ENCODE data around the gene DTNB.

The DTNB gene

DNA sequence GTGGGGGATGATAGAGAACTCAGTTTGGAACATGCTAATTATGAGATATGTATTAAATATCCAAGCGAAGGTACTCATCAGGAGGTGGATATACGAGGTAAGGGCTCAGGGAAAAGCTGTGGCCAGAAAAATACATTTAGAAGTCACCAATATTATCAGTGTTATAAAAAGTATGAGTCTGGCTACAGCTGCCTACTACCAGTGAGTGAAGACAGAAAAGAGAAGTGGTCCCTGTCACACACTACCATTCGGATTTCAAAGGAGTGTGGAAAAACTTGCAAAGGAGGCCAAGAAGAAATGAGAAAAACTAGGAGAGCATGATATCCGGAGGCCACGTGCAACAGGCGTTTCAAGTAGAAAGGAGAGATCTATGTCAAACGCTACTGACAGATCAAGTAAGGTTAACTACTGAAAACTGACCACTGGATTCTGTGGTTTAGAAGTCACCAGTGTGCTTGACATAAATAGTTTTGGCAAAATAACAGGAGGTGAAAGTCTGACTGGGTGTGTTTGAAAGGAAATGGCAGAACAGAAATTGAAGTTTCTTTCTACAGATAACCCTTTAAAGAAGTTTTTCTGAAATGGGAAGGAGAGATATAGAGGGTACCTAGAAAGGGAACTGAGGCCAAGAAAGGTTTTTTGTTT is 213.0 kb downstream of the DTNB start:
- Histone ChIP-seq H3K4me3 (ENCODE audit: low read depth, low read length) (no peak overlapping the region), H3K9me3 (ENCODE audit: severe bottlenecking) (no peaks in the 10 kb centered on the region), H3K27ac (no peak overlapping the region), H3K36me3 (no peaks in the 10 kb centered on the region), H3K27me3 (ENCODE audit: insufficient read depth, low read depth, severe bottlenecking) (no peaks in the 10 kb centered on the region)
- no peak for DNase-seq
- TF ChIP-seq, protein P1, sequence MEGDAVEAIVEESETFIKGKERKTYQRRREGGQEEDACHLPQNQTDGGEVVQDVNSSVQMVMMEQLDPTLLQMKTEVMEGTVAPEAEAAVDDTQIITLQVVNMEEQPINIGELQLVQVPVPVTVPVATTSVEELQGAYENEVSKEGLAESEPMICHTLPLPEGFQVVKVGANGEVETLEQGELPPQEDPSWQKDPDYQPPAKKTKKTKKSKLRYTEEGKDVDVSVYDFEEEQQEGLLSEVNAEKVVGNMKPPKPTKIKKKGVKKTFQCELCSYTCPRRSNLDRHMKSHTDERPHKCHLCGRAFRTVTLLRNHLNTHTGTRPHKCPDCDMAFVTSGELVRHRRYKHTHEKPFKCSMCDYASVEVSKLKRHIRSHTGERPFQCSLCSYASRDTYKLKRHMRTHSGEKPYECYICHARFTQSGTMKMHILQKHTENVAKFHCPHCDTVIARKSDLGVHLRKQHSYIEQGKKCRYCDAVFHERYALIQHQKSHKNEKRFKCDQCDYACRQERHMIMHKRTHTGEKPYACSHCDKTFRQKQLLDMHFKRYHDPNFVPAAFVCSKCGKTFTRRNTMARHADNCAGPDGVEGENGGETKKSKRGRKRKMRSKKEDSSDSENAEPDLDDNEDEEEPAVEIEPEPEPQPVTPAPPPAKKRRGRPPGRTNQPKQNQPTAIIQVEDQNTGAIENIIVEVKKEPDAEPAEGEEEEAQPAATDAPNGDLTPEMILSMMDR (IDR thresholded peaks at IDR 0.05; ENCODE audit: low read depth, low read length) = no peak

DNA sequence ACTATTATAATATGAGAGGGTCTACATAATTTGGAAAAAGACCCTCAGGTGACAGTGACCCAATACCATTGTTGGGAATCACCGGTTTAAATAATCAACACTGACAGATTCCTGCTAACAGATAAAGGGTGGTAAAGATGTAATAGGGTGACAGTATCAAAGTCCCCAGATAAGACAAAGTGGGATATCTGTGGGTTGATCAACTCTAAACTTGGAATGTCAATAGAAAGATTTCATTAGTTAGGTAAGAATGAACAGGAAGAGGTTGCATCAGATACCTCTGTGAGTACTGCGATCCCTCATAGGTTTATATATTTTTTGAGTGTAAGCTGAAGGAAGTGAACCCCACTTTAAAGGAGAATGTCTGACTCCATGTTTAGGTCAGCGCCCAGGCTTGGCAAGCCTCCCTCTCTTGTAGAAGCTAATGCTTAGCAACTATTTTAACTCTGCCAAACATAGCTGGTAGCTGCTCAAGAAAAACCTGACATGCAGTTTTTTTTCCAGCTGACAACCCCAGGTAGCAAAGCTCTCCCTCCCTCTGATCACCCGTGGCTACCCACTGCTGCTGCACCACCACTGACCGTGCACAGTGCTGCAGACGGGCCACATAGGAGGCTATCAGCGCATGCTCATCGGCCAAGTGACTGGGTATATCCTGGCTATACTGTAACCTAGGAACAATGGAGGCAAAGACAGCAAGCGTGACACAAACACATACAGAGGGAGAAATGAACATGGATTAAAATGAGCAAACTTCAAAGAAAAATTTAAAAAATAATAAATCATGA is 218.4 kb downstream of the DTNB start:
- TF ChIP-seq, protein P1 (IDR thresholded peaks at IDR 0.05; ENCODE audit: low read depth, low read length) = no peak
- Histone ChIP-seq H3K27me3 (ENCODE audit: insufficient read depth, low read depth, severe bottlenecking) (no peaks in the 10 kb centered on the region), H3K36me3 (no peaks in the 10 kb centered on the region), H3K9me3 (ENCODE audit: severe bottlenecking) (no peaks in the 10 kb centered on the region), H3K4me3 (ENCODE audit: low read depth, low read length) (no peak overlapping the region), H3K27ac (no peak overlapping the region)
- no peak for DNase-seq

DNA sequence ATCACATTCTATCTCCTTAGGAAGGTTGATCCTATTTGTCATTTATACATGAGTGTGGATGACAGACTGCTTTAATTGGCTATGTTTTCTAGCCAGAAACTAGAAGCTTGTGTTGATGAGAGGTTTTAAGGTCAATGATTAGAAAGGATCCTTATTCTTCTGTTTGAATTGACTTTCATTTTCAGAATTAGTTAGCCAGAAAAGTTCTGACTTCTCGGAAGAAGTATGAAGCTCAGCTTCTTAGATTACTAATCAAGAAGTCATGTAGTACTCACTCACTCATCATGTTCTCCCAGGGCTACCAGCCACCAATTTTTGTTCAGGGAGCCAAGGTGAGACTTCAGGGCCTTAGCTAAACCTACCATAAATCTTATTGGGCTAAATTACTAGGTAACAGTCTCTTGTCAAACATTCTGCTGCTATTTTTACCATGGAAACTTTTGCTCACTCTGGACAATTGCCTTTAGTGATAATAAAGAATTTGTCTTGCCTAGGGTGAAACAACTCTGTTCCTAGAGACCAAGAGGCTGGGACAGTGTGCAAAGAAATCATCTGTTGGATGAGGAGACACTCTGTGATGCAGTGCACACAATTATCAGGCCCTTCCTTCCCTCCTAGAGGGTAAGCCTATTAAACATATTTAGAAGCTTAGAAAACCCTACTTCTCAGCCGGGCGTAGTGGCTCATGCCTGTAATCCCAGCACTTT is 220.0 kb downstream of the DTNB start:
- H3K27me3 ChIP-seq (ENCODE audit: insufficient read depth, low read depth, severe bottlenecking) = no peaks in the 10 kb centered on the region
- TF ChIP-seq, protein P1 (IDR thresholded peaks at IDR 0.05; ENCODE audit: low read depth, low read length) = no peak
- no peaks in the 10 kb centered on the region for H3K9me3 ChIP-seq (ENCODE audit: severe bottlenecking)
- H3K27ac ChIP-seq = no peak overlapping the region
- no peaks in the 10 kb centered on the region for H3K36me3 ChIP-seq
- DNase-seq = peak; percentile 50
- no peak overlapping the region for H3K4me3 ChIP-seq (ENCODE audit: low read depth, low read length)

DNA sequence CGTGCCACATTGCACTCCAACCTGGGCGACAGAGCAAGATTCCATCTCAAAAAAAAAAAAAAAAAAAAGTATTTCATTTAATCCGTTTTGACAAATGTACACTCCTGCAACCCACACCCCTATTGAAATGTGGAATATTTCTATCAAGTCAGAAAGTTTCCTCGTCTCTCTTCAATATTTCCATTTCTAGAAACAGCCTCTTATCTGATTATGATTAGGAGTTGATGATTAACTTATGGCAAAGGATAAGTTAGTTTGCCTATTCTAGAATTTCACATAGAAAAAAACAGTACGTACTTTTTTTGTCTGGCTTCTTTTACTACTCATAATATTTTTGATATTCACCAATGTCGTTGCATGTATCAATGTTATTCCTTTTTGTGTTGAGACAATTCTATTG is 224.6 kb downstream of the DTNB start:
- TF ChIP-seq, protein P1 (IDR thresholded peaks at IDR 0.05; ENCODE audit: low read depth, low read length) = no peak
- Histone ChIP-seq H3K4me3 (ENCODE audit: low read depth, low read length) (no peak overlapping the region), H3K27ac (no peak overlapping the region)

DNA sequence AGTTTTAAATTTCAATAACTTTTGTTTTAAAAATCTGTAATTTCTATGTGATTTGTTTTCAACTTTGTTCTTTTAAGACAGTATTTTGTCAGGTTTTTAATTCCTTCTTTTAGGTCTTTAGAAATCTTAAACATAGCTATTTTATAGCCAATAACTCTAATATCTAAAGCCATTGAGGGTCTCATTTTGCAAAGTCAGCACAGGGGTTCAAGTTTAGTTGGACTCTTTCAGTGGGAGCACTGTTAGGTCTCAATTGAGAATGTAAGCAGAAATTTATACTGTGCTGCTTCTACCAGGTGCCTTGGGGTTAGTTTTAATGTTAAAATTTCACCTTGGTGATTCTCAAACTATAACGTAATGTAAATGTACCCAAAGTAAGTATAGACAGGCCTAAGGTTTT is 226.4 kb downstream of the DTNB start:
- Histone ChIP-seq H3K4me3 (ENCODE audit: low read depth, low read length) (no peak overlapping the region), H3K27ac (no peak overlapping the region), H3K9me3 (ENCODE audit: severe bottlenecking) (no peaks in the 10 kb centered on the region), H3K27me3 (ENCODE audit: insufficient read depth, low read depth, severe bottlenecking) (no peaks in the 10 kb centered on the region), H3K36me3 (no peaks in the 10 kb centered on the region)
- TF ChIP-seq, protein P1 (IDR thresholded peaks at IDR 0.05; ENCODE audit: low read depth, low read length) = no peak
- DNase-seq = no peak

More for the DNA sequence above, 224.6 kb downstream of the DTNB start:
- no peak for DNase-seq
- H3K9me3 ChIP-seq (ENCODE audit: severe bottlenecking) = no peaks in the 10 kb centered on the region
- no peaks in the 10 kb centered on the region for H3K27me3 ChIP-seq (ENCODE audit: insufficient read depth, low read depth, severe bottlenecking)
- no peaks in the 10 kb centered on the region for H3K36me3 ChIP-seq
